MM.1S (cell line): ENCODE results near the gene TET3.
A peak's percentile ranks its signal among the peaks of the same experiment; 100 is the strongest.

Source experiments
- DNase-seq: peaks from one replicate; pipeline ENCODE4 v3.0.0-alpha.2; 2015
- H2AFZ ChIP-seq: fragments of 300-600 bp; sonication (generic); 2 replicates; pipeline ENCODE4 v1.6.0; 2016; ENCODE audit warnings: antibody characterized with exemption, low read length
- H3F3A ChIP-seq: fragments of 300-600 bp; sonication (generic); 2 replicates; pipeline ENCODE4 v1.6.1; 2016; ENCODE audit warnings: mild to moderate bottlenecking, antibody characterized with exemption, low read length, moderate library complexity, mixed read lengths; ENCODE audit not compliant: insufficient read depth
- H3K27ac ChIP-seq: fragments of 300-600 bp; sonication (generic); 2 replicates; pipeline ENCODE4 v1.5.1; 2016; ENCODE audit warnings: mild to moderate bottlenecking, low read length
- H3K27me3 ChIP-seq: fragments of 300-600 bp; sonication (generic); replicated peaks from 2 replicates; pipeline ENCODE4 v1.6.0; 2016; ENCODE audit warnings: low read length; ENCODE audit not compliant: insufficient read depth
- H3K36me3 ChIP-seq: fragments of 300-600 bp; sonication (generic); replicated peaks from 2 replicates; pipeline ENCODE4 v1.6.1; 2016; ENCODE audit warnings: mild to moderate bottlenecking, low read length, mixed read lengths; ENCODE audit not compliant: insufficient read depth
- H3K4me1 ChIP-seq: fragments of 300-600 bp; sonication (generic); 2 replicates; pipeline ENCODE4 v1.6.1; 2016; ENCODE audit warnings: low read length, mixed read lengths
- H3K4me2 ChIP-seq: fragments of 300-600 bp; sonication (generic); 2 replicates; pipeline ENCODE4 v1.6.0; 2016; ENCODE audit warnings: low read depth, low read length
- H3K4me3 ChIP-seq: fragments of 300-600 bp; sonication (generic); 2 replicates; pipeline ENCODE4 v1.5.1; 2016; ENCODE audit warnings: low read length, mixed read lengths
- H3K79me2 ChIP-seq: fragments of 300-600 bp; sonication (generic); 2 replicates; pipeline ENCODE4 v1.6.1; 2016; ENCODE audit warnings: mixed run types, low read length, mixed read lengths
- H3K9ac ChIP-seq: fragments of 300-600 bp; sonication (generic); 2 replicates; pipeline ENCODE4 v1.6.1; 2016; ENCODE audit warnings: low read length, mixed read lengths
- H3K9me2 ChIP-seq: fragments of 300-600 bp; sonication (generic); replicated peaks from 2 replicates; pipeline ENCODE4 v1.6.1; 2016; ENCODE audit warnings: mild to moderate bottlenecking, low read length, mixed read lengths; ENCODE audit not compliant: insufficient read depth
- H3K9me3 ChIP-seq: fragments of 300-600 bp; sonication (generic); replicated peaks from 2 replicates; pipeline ENCODE4 v1.6.1; 2016; ENCODE audit warnings: mild to moderate bottlenecking, low read length, mixed read lengths; ENCODE audit not compliant: insufficient read depth
- H4K20me1 ChIP-seq: fragments of 300-600 bp; sonication (generic); 2 replicates; pipeline ENCODE4 v1.6.1; 2016; ENCODE audit warnings: mild to moderate bottlenecking, low read length, moderate library complexity, mixed read lengths; ENCODE audit not compliant: insufficient read depth
- CTCF ChIP-seq: fragments of 300-600 bp; sonication (generic); IDR thresholded peaks from 2 replicates; pipeline ENCODE4 v1.5.1; 2016; ENCODE audit warnings: antibody characterized with exemption, low read length, mixed read lengths
- EZH2 ChIP-seq: fragments of 300-600 bp; sonication (generic); optimal IDR thresholded peaks from 2 replicates; pipeline ENCODE3; 2017; ENCODE audit warnings: low read depth, mild to moderate bottlenecking, antibody characterized with exemption, low read length, mixed read lengths
- EZH2phosphoT487 ChIP-seq: fragments of 300-600 bp; sonication (generic); IDR thresholded peaks from 2 replicates; pipeline ENCODE4 v1.6.1; 2018; ENCODE audit warnings: antibody characterized with exemption, low read length

The TET3 gene

GRCh38 chr2:73969356-73969755, 15.4 kb upstream of the TET3 start:
- Histone ChIP-seq H3K27ac (no peak overlapping the region), H3K36me3 (no peaks in the 10 kb centered on the region), H3K9me2 (no peaks in the 10 kb centered on the region), H3K27me3 (peaks cover 10% of the 10 kb centered on the region; the same call in 1 of the 2 replicates), H4K20me1 (no peaks in the 10 kb centered on the region), H2AFZ (no peak overlapping the region), H3K79me2 (no peaks in the 10 kb centered on the region), H3F3A (peaks cover 9% of the 10 kb centered on the region; the same call in 1 of the 2 replicates), H3K4me1 (peaks cover 17% of the 10 kb centered on the region), H3K9ac (no peak overlapping the region), H3K4me2 (no peak overlapping the region), H3K9me3 (no peaks in the 10 kb centered on the region), H3K4me3 (no peak overlapping the region)
- no peak for DNase-seq
- TF ChIP-seq CTCF (no peak), EZH2 (no peak), EZH2phosphoT487 (no peak)

- no peak for DNase-seq
- H2AFZ ChIP-seq = peak overlapping the region; percentile 17; the same call in 1 of the 2 replicates
- no peak overlapping the region for H3K4me3 ChIP-seq
- peaks cover 10% of the 10 kb centered on the region; the same call in 1 of the 2 replicates for H3K27me3 ChIP-seq
- H3F3A ChIP-seq = peaks cover 9% of the 10 kb centered on the region; the same call in 1 of the 2 replicates
- no peaks in the 10 kb centered on the region for H3K9me2 ChIP-seq
- H4K20me1 ChIP-seq = no peaks in the 10 kb centered on the region
- peak overlapping the region; percentile 62 for H3K4me2 ChIP-seq
- H3K27ac ChIP-seq = no peak overlapping the region
- H3K79me2 ChIP-seq = no peaks in the 10 kb centered on the region
- no peaks in the 10 kb centered on the region for H3K36me3 ChIP-seq
- no peaks in the 10 kb centered on the region for H3K9me3 ChIP-seq
- TF ChIP-seq CTCF = no peak
- TF ChIP-seq EZH2phosphoT487 = no peak
- no peak for TF ChIP-seq EZH2
- no peak overlapping the region for H3K9ac ChIP-seq
- peaks cover 17% of the 10 kb centered on the region for H3K4me1 ChIP-seq
Observed at GRCh38 chr2:73970141-73970803, 14.4 kb upstream of the TET3 start.

- TF ChIP-seq EZH2 (no peak), EZH2phosphoT487 (no peak), CTCF (no peak)
- peak overlapping the region; percentile 17; the same call in 1 of the 2 replicates for H2AFZ ChIP-seq
- no peak overlapping the region for H3K27ac ChIP-seq
- peaks cover 9% of the 10 kb centered on the region; the same call in 1 of the 2 replicates for H3F3A ChIP-seq
- DNase-seq = peak; percentile 89
- peaks cover 10% of the 10 kb centered on the region; the same call in 1 of the 2 replicates for H3K27me3 ChIP-seq
- no peak overlapping the region for H3K9ac ChIP-seq
- H3K4me1 ChIP-seq = peaks cover 17% of the 10 kb centered on the region
- no peaks in the 10 kb centered on the region for H3K9me3 ChIP-seq
- no peaks in the 10 kb centered on the region for H3K36me3 ChIP-seq
- peak overlapping the region; percentile 62 for H3K4me2 ChIP-seq
- no peaks in the 10 kb centered on the region for H4K20me1 ChIP-seq
- 0 out of 2 replicates have a peak overlapping the region, but pooled peaks have one; percentile 10 for H3K4me3 ChIP-seq
- no peaks in the 10 kb centered on the region for H3K79me2 ChIP-seq
- H3K9me2 ChIP-seq = no peaks in the 10 kb centered on the region
Observed at GRCh38 chr2:73970850-73971471, 13.7 kb upstream of the TET3 start.
